Ishikawa (cell line): ENCODE measurements around the gene DIAPH3.

ENCODE experiments used
- CEBPB ChIP-seq: IDR thresholded peaks from 2 replicates; pipeline ENCODE4 v1.6.1; 2012
- CREB1 ChIP-seq: IDR thresholded peaks from 2 replicates; pipeline ENCODE4 v1.6.1; 2012; ENCODE audit warnings: low read depth
- EGR1 ChIP-seq: IDR thresholded peaks from 2 replicates; pipeline ENCODE4 v1.6.1; 2012
- EP300 ChIP-seq: IDR thresholded peaks from 2 replicates; pipeline ENCODE4 v1.6.1; 2012; ENCODE audit warnings: borderline replicate concordance
- FOXM1 ChIP-seq: IDR thresholded peaks from 2 replicates; pipeline ENCODE4 v1.6.1; 2012; ENCODE audit warnings: low read depth, borderline replicate concordance
- MAX ChIP-seq: IDR thresholded peaks from 2 replicates; pipeline ENCODE4 v1.6.1; 2012
- NFIC ChIP-seq: IDR thresholded peaks from 2 replicates; pipeline ENCODE4 v1.6.1; 2012
- RAD21 ChIP-seq: IDR thresholded peaks from 2 replicates; pipeline ENCODE4 v1.6.1; 2012; ENCODE audit warnings: low read depth
- REST ChIP-seq: IDR thresholded peaks from 2 replicates; pipeline ENCODE4 v1.6.1; 2012; ENCODE audit warnings: low read depth, mild to moderate bottlenecking
- TAF1 ChIP-seq: IDR thresholded peaks from 2 replicates; pipeline ENCODE4 v1.6.1; 2012; ENCODE audit warnings: low read depth, mild to moderate bottlenecking
- TCF12 ChIP-seq: IDR thresholded peaks from 2 replicates; pipeline ENCODE4 v1.6.1; 2012; ENCODE audit warnings: low read depth
- TEAD4 ChIP-seq: IDR thresholded peaks from 2 replicates; pipeline ENCODE4 v1.6.1; 2012
- USF1 ChIP-seq: IDR thresholded peaks from 2 replicates; pipeline ENCODE4 v1.6.1; 2012
- YY1 ChIP-seq: IDR thresholded peaks from 2 replicates; pipeline ENCODE4 v1.6.1; 2012; ENCODE audit warnings: low read depth
- ZBTB7A ChIP-seq: IDR thresholded peaks from 2 replicates; pipeline ENCODE4 v1.6.1; 2012; ENCODE audit warnings: low read depth

DIAPH3 gene

GRCh38 chr13:59744747-59745391 lies 418.9 kb downstream of the DIAPH3 start:
- TF ChIP-seq EGR1 (no peak), NFIC (no peak), CEBPB (no peak)

- no peak for TF ChIP-seq TCF12
- no peak for TF ChIP-seq CREB1
- TF ChIP-seq EP300: no peak
- TF ChIP-seq CEBPB: no peak
- TF ChIP-seq ZBTB7A: no peak
- no peak for TF ChIP-seq EGR1
These were observed 420.5 kb downstream of the DIAPH3 start for GRCh38 chr13:59743195-59743594.

- TF ChIP-seq TAF1 (no peak), EGR1 (no peak), EP300 (no peak), RAD21 (no peak), MAX (no peak), CEBPB (no peak), REST (no peak), NFIC (no peak), USF1 (no peak), YY1 (no peak), CREB1 (no peak), FOXM1 (no peak), TEAD4 (no peak), TCF12 (no peak), ZBTB7A (no peak)
These were observed 421.3 kb downstream of the DIAPH3 start for GRCh38 chr13:59742467-59742866.

GRCh38 chr13:59738921-59739320 lies 424.8 kb downstream of the DIAPH3 start:
- TF ChIP-seq REST (no peak), USF1 (no peak), RAD21 (no peak), MAX (no peak), TEAD4 (no peak), CREB1 (no peak), ZBTB7A (no peak), EP300 (no peak), NFIC (no peak), FOXM1 (no peak), YY1 (no peak), EGR1 (no peak), CEBPB (no peak), TCF12 (no peak), TAF1 (no peak)

GRCh38 chr13:59734393-59734792 lies 429.3 kb downstream of the DIAPH3 start:
- no peak for TF ChIP-seq REST
- TF ChIP-seq CREB1: no peak
- no peak for TF ChIP-seq TCF12
- TF ChIP-seq TEAD4: no peak
- TF ChIP-seq ZBTB7A: no peak
- no peak for TF ChIP-seq USF1
- TF ChIP-seq NFIC: no peak
- TF ChIP-seq FOXM1: no peak
- no peak for TF ChIP-seq EP300
